NCI-H2081 treated with DMSO at 0.1 percent for 48 hours (cell line): Measurements from ENCODE around the gene BST2.

ENCODE experiments used
- DNase-seq: peaks from one replicate; lab custom pipeline; 2025; lab: John Stamatoyannopoulos, UW

BST2 gene

DNA sequence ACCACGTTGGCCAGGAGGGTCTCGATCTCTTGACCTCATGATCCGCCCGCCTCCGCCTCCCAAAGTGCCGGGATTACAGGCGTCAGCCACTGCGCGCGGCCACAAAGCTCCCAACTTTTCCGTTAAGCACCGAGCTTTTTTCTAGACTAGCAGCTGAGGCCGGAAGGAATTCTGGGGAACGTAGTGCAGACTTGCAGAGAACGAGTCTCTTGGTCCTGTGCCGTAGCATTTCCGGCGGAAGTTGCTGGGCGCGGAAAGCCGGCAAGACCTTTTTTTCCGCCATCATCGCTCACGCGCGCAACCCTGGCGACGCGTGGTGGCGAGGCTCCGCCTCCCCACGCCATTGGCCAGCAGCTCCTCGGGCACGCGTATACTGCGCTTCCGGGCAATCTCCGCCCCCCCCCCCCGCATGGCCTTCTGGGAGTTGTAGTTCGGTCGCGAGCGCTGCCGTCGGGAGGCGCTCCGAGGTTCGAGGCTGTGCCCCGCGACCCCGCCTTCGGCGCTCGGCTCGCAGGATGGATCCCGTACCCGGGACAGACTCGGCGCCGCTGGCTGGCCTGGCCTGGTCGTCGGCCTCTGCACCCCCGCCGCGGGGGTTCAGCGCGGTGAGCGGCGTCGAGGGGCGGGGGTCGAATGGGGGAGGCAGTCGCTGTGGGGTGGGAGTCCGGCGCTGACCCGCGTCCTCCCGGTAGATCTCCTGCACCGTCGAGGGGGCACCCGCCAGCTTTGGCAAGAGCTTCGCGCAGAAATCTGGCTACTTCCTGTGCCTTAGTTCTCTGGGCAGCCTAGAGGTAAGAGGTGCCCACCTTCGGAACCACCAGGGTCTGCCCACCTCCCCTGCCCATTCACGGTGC is 14.4 kb upstream of the BST2 start, which contains the start of gene MVB12A:
MVB12A (plus strand) TSS at position 427 of the 854 bp plus-strand sequence; CDS start at position 516, 89 bp downstream.
- DNase-seq, result peak; percentile 94

DNA sequence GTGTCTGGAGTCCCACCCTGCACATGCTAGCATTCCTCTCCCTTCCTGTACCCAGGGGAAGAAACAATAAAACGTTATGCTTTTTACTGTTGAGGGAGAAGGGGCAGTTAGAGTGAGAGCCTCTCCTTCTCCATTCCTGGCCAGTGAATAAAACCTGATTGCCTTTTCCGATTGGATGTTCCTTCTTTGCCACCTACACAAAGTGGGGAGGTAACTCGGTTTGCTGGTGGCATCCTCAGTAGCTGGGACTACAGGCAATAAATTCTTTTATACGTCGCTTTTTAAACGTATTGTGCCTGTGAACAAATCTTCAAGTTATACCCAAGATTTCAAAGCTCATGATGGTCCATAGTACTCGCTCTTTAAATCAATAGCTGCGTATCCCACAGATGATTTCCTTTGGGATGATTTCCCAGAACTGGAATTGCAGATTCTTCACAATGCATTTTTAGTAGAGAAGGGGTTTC is 13.8 kb upstream of the BST2 start:
- DNase-seq, result no peak

DNA sequence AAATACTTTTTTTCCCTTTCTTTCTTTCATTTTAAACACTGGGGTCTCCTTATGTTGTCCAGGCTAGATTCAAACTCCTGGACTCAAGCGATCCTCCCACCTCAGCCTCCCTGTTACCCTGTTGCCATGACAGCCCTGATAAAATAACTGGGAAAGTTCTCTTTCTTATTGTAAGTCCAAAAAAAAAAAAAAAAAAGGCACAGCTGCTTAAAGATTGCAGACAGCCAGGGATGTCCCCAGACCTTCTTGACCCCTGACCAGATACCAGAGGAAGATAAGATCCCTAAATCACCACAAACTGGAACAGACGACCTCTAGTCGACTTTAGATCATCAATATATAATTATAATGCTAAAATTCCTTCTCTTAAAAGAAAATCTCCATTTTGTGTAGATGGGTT is 13.3 kb upstream of the BST2 start:
- no peak for DNase-seq

DNA sequence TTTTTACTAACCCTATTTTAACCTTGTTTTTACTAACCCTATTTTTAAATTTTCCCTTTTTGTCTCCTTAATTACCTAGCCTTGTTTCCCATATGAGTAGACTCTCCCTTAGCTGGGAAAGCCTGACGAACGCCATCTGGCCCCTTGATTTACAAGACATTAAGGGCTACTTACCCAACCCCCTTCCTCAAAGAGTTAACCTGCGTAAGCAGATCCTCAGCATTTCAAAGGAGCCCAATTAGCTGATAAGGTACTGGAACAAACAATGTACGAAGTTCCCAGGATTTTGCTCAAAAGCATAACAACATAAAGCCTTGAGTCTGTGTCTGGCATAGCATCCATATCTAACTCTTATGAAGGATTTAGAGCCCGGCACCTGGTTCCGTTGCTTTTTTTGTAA is 9.7 kb upstream of the BST2 start:
- DNase-seq, result no peak

DNA sequence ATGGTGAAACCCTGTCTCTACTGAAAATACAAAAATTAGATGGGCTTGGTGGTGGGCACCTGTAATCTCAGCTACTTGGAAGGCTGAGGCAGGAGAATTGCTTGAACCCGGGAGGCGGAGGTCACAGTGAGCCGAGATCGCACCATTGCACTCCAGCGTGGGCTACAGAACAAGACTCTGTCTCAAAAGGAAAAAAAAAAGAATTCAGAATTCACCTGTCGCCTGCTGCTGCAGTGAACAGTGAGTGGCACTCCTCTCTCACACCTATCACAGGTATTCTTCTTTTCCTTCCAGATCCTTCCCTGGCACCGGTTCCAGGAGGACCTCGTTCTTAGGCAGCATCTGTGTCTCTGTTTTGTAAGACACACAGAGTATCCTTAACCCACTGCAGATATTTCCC is 8.7 kb upstream of the BST2 start:
- no peak for DNase-seq

DNA sequence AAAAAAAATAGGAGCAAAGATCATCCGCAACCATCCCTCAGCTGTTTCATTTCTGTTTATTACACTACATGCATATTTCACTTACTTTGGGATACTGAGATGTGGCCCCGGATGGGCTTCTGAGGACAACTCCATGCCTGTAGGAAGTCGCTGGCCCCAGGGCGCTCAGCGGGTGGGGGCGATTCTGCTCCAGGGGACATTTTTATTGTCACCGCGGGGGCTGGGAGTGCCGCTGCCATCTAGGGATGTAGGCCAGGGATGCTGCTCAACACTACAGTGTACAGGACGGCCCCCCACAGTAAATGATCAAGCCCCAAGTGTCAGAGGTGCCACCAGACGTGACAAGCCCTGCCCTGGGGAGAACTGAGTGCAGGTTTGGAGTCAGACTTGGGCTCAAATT is 6.4 kb upstream of the BST2 start:
- no peak for DNase-seq

DNA sequence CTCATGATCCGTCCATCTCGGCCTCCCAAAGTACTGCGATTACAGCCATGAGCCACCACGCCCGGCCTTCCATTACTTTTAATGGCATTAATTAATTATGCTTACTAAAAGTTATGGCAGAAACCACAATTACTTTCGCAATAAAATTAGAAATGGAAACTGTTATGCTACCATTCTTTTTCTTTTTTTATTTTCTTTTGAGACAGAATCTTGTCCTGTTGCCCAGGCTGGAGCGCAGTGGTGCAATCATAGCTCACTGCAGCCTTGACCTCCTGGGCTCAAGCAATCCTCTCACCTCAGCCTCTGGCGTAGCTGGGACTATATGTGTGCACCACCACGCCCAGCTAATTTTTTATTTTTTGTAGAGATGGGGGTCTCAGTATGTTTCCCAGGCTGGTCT is 4.6 kb upstream of the BST2 start:
- no peak for DNase-seq

DNA sequence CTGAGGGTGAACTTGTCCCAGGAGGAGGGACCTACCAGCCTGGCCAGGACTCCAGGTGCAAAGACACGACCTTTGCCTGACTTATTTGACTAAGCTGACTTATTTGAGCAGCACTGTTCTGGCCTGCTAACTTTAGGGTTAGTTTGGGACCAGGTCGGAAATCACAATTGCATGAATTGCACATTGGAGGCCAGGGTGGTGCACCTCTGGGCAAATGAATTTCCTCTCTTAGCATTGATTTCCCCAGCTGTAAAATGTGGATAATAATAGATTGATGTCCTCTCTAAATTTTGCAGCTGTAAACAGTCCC is 1.4 kb upstream of the BST2 start:
- DNase-seq, result no peak

DNA sequence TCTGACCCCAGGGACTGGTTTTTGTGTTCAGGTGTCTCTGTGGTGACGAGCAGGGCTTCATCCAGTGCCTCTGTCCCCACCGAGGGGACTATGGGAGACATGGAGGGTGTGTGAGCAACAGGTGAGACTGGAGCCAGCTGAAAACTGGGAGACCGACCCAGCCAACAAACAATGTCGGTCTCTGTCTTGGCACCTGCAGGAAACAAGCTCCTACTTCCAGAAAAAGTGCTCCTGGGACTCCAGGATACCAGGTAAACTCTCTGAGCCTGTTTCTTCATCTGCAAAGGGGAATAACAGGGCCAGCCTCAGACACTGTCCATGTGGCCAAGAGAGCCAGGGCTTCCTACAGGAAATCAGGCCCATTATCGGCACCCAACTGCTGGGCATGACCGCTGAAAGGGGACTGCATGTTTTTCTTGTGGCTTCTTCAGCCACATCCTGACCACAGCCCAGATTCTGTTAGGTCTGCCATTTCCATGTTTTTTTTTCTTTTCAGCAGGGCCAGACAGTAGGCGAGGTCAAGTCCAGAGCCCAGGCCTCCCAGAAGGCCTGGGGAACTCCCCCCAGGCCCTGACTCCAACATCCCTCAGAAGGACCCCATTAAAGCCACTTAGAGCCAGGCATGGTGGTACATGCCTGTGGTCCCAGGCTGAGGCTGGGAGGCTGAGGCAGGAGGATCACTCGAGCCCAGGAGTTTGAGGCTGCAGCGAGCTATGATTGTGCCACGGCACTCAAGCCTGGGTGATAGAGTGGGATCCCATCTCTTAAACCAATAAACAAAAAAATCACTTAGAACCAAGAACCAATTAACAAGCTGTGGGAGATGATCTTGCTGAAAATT is 836 bp upstream of the BST2 start:
- DNase-seq, result no peak

DNA sequence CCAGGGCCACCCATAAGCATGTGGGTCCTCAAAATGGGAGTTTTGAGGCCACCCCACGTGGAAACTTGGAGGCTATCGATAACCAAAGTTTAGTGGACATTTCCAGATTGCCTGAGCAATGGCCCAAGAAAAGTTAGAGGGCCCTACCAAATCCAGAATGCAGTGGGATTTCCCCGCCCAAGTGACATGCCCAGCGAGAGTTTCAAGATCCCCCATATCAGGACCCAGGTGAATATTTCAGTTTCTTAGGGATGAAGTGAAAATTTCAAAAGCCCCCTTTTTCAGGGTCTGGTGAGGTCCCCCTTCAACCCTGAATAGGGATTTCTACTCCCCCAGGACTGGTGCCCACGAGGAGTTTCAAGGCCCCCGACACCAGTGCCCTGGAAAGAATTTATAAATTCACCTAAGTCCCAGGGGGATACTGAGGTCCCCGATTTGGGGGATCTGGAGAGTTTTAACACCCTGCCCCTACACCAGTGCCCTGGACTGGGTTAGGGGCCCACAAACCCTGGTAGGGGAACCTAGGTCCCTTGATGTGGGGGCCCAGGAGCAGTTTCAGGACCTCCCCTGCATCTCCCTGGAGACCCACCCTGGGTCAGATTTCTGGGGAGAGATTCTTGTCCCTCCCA is 695 bp downstream of the BST2 start:
- DNase-seq, result no peak

DNA sequence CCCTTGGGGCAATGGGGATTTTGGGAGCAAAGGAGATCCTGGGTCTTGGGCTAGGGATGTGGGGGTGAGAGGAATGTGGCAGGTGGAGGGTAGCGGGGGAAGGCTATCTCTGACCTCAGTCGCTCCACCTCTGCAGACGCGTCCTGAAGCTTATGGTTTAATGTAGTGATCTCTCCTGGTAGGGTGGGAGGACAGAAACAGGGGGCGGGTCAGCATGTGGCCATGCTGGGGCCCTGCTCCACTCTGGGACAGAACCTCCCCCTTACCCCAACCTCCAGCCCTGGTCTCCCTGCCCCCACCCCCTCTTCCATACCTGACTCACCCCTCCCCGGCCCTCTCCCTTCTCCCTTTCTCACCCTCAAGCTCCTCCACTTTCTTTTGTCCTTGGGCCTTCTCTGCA is 1.4 kb downstream of the BST2 start:
- no peak for DNase-seq

DNA sequence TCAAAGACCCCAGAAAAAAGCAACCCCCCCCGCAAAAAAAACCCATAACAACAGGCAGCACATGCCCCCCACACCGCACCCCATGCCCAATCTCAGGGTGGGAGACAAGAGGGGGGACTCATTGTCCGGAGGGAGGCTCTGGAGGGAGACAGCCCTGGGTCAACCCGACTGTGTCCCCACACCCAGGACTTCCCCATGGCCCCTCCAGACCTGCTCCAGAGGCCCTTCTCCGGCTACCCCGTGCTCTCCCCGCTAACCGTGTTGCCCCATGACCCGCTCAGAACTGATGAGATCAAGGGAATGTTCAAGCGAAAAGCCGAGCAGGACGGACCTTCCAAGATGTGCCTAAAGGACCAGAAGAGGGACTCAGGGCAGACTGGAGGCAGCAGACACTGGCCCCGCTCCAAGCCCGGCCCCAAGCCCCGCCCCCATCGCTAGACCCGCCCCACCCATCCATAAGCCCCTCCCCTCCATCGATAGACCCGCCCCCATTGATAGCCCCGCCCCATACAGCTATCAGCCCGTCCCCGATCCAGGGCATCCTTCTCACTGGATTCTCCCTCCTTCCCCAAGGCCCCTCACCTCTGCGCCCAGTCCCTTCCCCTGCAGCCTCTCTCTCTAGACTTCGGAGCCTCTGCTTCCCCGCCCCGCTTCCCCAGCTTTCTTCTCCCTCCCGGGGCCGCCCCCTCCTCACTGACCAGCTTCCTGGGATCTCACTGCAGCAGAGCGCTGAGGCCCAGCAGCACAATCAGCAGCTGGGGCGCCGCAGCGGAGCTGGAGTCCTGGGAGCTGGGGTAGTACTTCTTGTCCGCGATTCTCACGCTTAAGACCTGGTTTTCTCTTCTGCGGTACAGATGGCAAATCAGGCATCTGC is 2.2 kb downstream of the BST2 start:
- DNase-seq, result no peak

DNA sequence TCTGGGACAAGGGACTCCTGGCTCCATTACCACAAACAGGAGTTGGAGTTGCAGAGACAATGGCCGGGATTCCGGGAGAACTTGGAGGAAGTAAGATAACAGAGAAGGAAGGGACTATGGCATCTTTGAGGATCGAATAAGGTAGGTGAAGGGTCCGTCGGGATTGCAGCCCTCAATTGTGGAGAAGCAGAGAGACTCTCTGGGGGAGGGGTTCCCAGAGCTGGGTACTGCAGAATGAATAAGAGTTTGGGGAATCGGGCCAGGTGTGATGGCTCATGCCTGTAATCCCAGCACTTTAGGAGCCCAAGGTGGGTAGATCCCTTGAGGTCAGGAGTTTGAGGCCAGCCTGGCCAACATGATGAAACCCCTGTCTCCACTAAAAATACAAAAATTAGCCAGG is 3.8 kb downstream of the BST2 start:
- no peak for DNase-seq

DNA sequence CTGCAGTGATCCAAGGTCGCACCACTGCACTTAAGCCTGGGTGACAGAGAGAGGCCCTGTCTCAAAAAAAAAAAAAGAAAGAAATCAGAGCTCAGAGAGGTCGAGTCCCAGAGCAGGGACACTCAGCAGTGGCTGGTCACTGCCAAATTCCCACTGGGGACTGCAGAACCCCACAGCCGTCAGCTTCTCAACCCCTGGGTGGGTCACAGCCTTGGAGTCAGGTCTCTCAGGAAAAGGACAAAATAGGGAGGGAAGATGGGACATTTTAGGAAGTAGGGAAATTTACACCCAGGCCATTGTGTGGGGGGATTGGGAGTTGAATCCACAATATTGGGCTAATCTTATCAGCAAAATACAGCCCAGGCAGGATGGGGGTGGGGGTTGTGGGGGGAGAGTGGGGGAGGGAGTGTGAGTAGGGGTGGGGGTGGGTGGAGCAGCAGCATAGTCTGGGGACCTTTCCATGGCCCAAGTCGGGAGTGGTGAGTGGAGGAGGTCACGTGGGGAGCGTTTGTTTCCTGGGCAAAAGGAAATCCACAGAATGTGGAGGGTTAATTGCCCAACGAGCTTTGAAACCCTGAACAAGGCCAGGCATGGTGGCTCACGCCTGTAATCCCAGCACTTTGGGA is 6.4 kb downstream of the BST2 start:
- DNase-seq, result no peak

DNA sequence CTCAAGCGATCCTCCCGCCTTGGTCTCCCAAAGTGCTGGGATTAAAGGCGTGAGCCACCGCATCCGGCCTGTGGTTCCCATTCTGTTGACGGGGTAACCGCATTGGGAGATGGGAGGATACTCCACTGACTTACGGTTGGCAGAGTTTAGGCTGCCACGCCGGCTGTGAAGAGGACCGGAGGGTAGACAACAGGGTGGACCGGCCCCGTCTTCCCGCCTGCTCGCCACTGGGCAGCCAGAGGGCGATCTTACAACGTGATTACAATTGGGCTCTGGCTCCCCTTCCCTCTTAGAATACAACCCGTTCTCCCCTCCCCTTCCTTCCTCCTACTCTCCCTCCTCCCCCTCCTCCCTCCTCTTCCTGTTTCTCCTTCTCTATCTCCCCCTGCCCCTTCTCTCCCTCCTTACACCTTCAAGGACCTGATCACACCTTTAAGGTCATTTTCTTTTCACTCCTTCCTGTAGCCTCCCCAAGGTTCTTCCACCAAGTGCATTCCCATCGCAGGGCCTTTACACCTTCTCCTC is 10.5 kb downstream of the BST2 start:
- DNase-seq, result no peak

DNA sequence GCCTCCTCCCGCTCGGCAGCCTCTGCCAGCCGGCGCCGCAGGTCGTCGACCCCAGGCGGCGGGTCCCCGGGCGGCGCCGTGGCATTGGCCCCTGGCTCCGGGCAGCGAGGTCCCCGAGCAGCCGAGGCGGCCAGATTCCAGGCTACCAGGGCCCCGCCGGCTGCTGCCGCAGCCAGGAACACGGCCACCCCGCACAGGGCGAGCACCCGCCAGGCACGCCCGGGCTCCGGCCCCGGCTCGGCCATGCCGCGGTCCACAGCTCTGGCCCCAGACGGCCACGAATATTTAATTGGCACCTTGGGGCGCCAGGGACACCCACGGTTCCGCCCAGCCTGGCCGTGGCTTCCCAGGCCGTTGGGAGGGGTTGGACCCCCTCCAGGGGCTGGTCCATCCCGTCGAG is 11.5 kb downstream of the BST2 start, which contains the start of gene CCDC194:
CCDC194 (minus strand) TSS at position 283 of the 400 bp plus-strand sequence; CDS start at position 245, 38 bp downstream.
- DNase-seq, result no peak

DNA sequence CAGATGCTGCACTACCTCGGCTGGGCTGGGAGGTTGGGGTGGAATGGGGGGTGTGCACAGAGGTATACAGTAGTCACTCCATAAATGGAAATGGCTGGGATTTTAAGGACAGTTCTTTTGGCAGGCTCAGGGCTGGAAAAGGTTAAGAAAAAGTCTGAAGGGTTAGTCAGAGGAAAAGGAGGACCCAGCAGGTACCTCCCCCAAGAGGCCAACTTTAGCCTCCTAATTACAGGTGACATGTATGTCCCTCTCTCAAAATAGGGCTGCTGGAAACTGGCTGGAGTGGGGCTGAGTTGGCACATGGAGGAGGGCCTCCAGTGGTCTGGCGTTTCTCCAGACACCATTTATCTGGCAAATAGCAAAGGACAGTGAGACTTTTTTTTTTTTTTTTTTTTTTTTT is 12.4 kb downstream of the BST2 start:
- no peak for DNase-seq

DNA sequence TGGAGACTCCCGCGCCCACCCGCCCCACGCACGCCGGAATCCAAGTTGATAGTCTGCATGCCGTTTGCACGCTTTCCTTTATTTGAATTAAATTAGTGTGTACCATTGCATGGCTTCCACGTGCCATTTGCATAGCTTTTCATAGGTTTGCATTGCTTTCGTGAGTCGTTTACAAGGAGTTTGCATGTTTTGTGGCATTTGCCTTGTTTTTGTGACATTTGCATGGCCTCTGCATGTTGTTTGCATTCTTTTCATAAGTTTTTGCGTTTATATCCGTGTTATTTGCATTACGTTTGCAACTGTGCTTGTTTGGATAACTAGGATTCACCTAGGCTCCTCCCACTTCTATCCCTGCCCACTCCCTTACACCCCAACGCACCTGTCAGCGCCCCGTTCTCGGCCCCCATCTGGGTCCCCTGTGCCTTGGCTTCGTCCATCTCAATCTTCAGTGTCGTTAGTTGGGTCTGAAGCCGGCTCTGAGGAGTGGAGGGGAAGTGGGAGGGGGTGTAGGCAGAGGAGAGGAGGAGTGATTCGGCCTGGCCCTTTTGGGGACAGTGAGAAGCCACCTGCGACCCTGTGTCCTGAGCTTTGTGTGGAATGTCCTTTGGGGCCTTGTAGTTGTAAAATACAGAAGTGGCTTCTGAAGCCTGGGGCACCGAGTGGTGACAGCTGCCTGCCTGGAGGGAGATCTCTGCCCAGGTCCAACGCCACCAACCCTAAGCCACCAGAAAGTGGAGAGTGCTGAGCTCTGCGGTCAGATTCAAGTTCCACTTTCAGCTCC is 13.9 kb downstream of the BST2 start:
- no peak for DNase-seq

DNA sequence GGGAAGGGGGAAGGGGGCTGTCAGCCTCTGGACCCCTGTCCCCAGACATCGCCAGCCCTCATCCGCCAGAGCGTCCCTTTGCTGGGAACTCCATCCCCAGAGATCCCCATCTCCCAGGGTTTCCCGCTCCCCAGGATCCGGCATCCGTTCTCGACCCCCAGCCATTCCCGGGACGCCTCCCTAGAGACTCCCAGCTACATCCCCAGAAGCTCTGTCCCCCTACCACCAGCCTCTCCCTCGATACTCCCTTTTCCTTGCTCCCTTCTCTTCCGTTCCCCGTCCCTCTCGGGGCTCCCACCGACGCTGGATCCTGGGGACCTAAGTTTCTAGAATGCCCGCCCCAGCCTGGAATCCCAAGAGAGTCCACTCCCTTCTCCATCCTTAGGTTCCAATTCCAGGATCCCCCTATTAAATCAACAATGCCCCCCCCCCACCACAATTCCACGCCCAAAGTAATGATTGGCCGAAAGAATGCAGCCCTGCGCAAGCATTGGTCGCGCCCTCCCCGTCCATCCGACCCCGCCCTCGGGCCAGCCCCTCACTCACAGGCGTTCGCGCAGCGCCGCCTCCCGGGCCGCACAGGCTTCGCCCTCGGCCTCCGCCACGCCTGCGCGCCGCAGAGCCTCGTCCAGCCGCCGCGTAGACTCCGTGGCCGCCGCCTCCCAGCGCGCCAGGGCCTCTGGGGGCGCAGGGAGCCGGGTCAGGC is 14.6 kb downstream of the BST2 start:
- DNase-seq, result peak; percentile 31
